NCI-H2171 (cell line): ENCODE results near the gene GPR162.
"Not testable (repeated sequence)": the region's sequence is repeated elsewhere in the genome, so short reads cannot be mapped to it uniquely, and the experiment has no call there.

Experiments
- DNase-seq: peaks from one replicate; lab custom pipeline; 2025; lab: John Stamatoyannopoulos, UW

The GPR162 gene

GRCh38 chr12:6873094-6874014, 51.7 kb downstream of the GPR162 start, which contains the start of gene SPSB2:
SPSB2 (minus strand) TSS chr12:6873303; CDS start chr12:6872901, 402 bp downstream.
- peak; percentile 100 for DNase-seq

- DNase-seq: not testable (repeated sequence)
Observed at GRCh38 chr12:6874015-6874368, 52.4 kb downstream of the GPR162 start.
